Hepatocyte (in vitro differentiated cells): ENCODE measurements around the gene PLEKHA8.

ENCODE experiments used
- CTCF ChIP-seq: fragments of 200-600 bp; sonication (generic); IDR thresholded peaks from 2 replicates; pipeline ENCODE4 v1.5.1; 2016; ENCODE audit warnings: antibody characterized with exemption, mild to moderate bottlenecking; ENCODE audit not compliant: poor library complexity
- EZH2 ChIP-seq: fragments of 200-600 bp; sonication (generic); IDR thresholded peaks from 2 replicates; pipeline ENCODE4 v1.6.1; 2016; ENCODE audit warnings: antibody characterized with exemption, mild to moderate bottlenecking, borderline replicate concordance
- EZH2phosphoT487 ChIP-seq: fragments of 200-600 bp; sonication (generic); IDR thresholded peaks from one replicate; pipeline ENCODE4 v1.6.1; 2018; ENCODE audit warnings: antibody characterized with exemption, mild to moderate bottlenecking, low read depth, moderate library complexity; ENCODE audit not compliant: unreplicated experiment, severe bottlenecking

DNA sequence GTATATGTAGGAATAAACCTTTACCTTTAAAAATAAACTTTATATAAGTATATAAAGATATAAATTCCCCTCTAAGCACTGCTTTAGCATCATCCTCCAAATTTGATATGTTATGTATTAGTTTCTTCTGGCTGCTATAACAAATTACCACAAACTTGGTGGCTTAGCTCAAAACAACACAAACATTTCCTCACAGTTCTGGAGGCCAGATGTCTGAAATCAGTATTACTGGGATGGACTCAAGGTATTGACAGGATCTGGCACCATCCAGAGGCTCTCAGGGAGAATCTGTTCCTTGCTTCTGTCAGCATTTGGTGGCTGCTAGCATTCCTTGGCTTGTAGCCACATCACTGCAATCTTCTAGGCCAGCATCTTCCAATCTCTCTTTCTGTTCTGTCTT is 31.9 kb upstream of the PLEKHA8 start:
- TF ChIP-seq CTCF (no peak), EZH2 (no peak), EZH2phosphoT487 (no peak)
